Suprapubic skin (tissue), 4 donors: Measurements from ENCODE around the gene HIF3A. TPM values are rescaled to one million over a fixed set of nuclear protein-coding genes. Genes with fewer than 3 reads are reported as not detected.

Experiments
- DNase-seq, 2 donors: peaks; one replicate each; pipeline ENCODE4 v3.0.0-alpha.2; 2019; ENCODE audit warnings: low spot score in 2 of 2
- H3K27ac ChIP-seq: fragments of 200-600 bp; sonication (generic); one replicate; pipeline ENCODE4 v1.5.1; 2019
- H3K27me3 ChIP-seq: fragments of 200-600 bp; sonication (generic); one replicate; pipeline ENCODE4 v1.5.1; 2019
- H3K36me3 ChIP-seq: fragments of 200-600 bp; sonication (generic); one replicate; pipeline ENCODE4 v1.5.1; 2019
- H3K4me1 ChIP-seq: fragments of 200-600 bp; sonication (generic); one replicate; pipeline ENCODE4 v1.5.1; 2019
- H3K4me3 ChIP-seq: fragments of 200-600 bp; sonication (generic); one replicate; pipeline ENCODE4 v1.5.1; 2019; ENCODE audit warnings: mild to moderate bottlenecking
- H3K9me3 ChIP-seq: fragments of 200-600 bp; sonication (generic); one replicate; pipeline ENCODE4 v1.5.1; 2019
- CTCF ChIP-seq, 2 donors: fragments of 200-600 bp in 1 of 2; fragments of 450-650 bp in 1 of 2; sonication (generic) in 1 of 2; IDR thresholded peaks; one replicate each; pipeline ENCODE4 v1.5.1; 2016 to 2019; ENCODE audit warnings: antibody characterized with exemption in 2 of 2, mild to moderate bottlenecking in 1 of 2, moderate library complexity in 1 of 2
- EP300 ChIP-seq: sonication (generic); formaldehyde crosslinking; IDR thresholded peaks from one replicate; pipeline ENCODE4 v1.6.1; 2017; ENCODE audit warnings: antibody characterized with exemption
- POLR2A ChIP-seq, 2 donors: fragments of 450-650 bp; IDR thresholded peaks; one replicate each; pipeline ENCODE4 v1.6.1; 2017; ENCODE audit warnings: antibody characterized with exemption in 2 of 2, mild to moderate bottlenecking in 2 of 2, moderate library complexity in 2 of 2
- POLR2AphosphoS5 ChIP-seq, 3 donors: sonication (generic); formaldehyde crosslinking; IDR thresholded peaks; one replicate each; pipeline ENCODE4 v1.6.1; 2017; ENCODE audit warnings: antibody characterized with exemption in 3 of 3
- WGBS: methylation state at CpG from one replicate; pipeline ENCODE4 v1.1.5; 2018; 5-methylcytosine and 5-hydroxymethylcytosine counted together
- total RNA-seq, 4 donors: library from RNA; depleted of rRNA; stranded (reverse); fragments of >200 nt; gene quantifications; one replicate each; pipeline ENCODE4 v1.1.0, GENCODE V29; 2016

Gene HIF3A
- total RNA-seq, 4 donors from 2014 or later: 6.6 to 30.0 (median 18.5) TPM

- no peaks in the 10 kb centered on the region for H3K4me1 ChIP-seq
- no peak overlapping the region for H3K4me3 ChIP-seq
- H3K27ac ChIP-seq: no peak overlapping the region
- no peak for DNase-seq
- H3K9me3 ChIP-seq: no peaks in the 10 kb centered on the region
- H3K27me3 ChIP-seq: no peaks in the 10 kb centered on the region
- TF ChIP-seq POLR2A (IDR thresholded peaks at IDR 0.05): no peak
- no peak for TF ChIP-seq POLR2AphosphoS5 (IDR thresholded peaks at IDR 0.05)
- TF ChIP-seq EP300: no peak
- no peak for TF ChIP-seq CTCF (IDR thresholded peaks at IDR 0.05)
- H3K36me3 ChIP-seq: peaks cover 18% of the 10 kb centered on the region
- 95% methylated on average over 11 of the region's 11 CpGs for WGBS
Observed at GRCh38 chr19:46340051-46340659, 43.3 kb downstream of the HIF3A start.

GRCh38 chr19:46341937-46342336 is 45.1 kb downstream of the HIF3A start:
- no peaks in the 10 kb centered on the region for H3K9me3 ChIP-seq
- H3K4me1 ChIP-seq: peaks cover 6% of the 10 kb centered on the region
- H3K27me3 ChIP-seq: no peaks in the 10 kb centered on the region
- WGBS: 73% methylated on average over 3 of the region's 3 CpGs
- H3K36me3 ChIP-seq: peaks cover 14% of the 10 kb centered on the region
- no peak overlapping the region for H3K4me3 ChIP-seq
- H3K27ac ChIP-seq: no peak overlapping the region
- no peak for DNase-seq
- TF ChIP-seq POLR2AphosphoS5 (IDR thresholded peaks at IDR 0.05): no peak
- TF ChIP-seq CTCF (IDR thresholded peaks at IDR 0.05): no peak

- H3K9me3 ChIP-seq: no peaks in the 10 kb centered on the region
- no peak overlapping the region for H3K4me3 ChIP-seq
- TF ChIP-seq POLR2AphosphoS5 (IDR thresholded peaks at IDR 0.05) (no peak), EP300 (no peak), CTCF (IDR thresholded peaks at IDR 0.05) (no peak), POLR2A (IDR thresholded peaks at IDR 0.05) (no peak)
- H3K36me3 ChIP-seq: peaks cover 8% of the 10 kb centered on the region
- DNase-seq: no peak
- no peak overlapping the region for H3K27ac ChIP-seq
- 50% methylated on average over 1 of the region's 1 CpG for WGBS
- H3K27me3 ChIP-seq: no peaks in the 10 kb centered on the region
- peaks cover 24% of the 10 kb centered on the region for H3K4me1 ChIP-seq
Observed at GRCh38 chr19:46344363-46344762, 47.5 kb downstream of the HIF3A start.

GRCh38 chr19:46345157-46345556 is 48.3 kb downstream of the HIF3A start:
- 94% methylated on average over 5 of the region's 5 CpGs for WGBS
- no peak for DNase-seq
- H3K27me3 ChIP-seq: no peaks in the 10 kb centered on the region
- no peaks in the 10 kb centered on the region for H3K9me3 ChIP-seq
- H3K36me3 ChIP-seq: peaks cover 1% of the 10 kb centered on the region
- peaks cover 32% of the 10 kb centered on the region for H3K4me1 ChIP-seq
- no peak overlapping the region for H3K4me3 ChIP-seq
- TF ChIP-seq POLR2AphosphoS5 (IDR thresholded peaks at IDR 0.05) (no peak), EP300 (no peak), CTCF (IDR thresholded peaks at IDR 0.05) (no peak), POLR2A (IDR thresholded peaks at IDR 0.05) (no peak)
- no peak overlapping the region for H3K27ac ChIP-seq

- Histone ChIP-seq H3K27ac (peak within 1 kb of the TSS; percentile 77), H3K4me1 (peaks cover 50% of the 10 kb centered on the region), H3K36me3 (no peaks in the 10 kb centered on the region), H3K4me3 (peak within 1 kb of the TSS; percentile 85), H3K9me3 (no peaks in the 10 kb centered on the region), H3K27me3 (no peaks in the 10 kb centered on the region)
- under 1% methylated on average over 35 of the region's 62 CpGs for WGBS
- DNase-seq: peak; percentile 93
- TF ChIP-seq POLR2AphosphoS5 (IDR thresholded peaks at IDR 0.05) (peak in 1 of 3 donors; percentile 44), POLR2A (IDR thresholded peaks at IDR 0.05) (peak in 1 of 2 donors; percentile 5), CTCF (IDR thresholded peaks at IDR 0.05) (peak; percentile 41 to 89), EP300 (no peak)
Observed at GRCh38 chr19:46346821-46347571, 50.2 kb downstream of the HIF3A start, which contains the start of gene PPP5C. Gene PPP5C, plus strand, starts transcription at chr19:46347087. Its CDS starts 10 bp downstream, at chr19:46347097.
